ENCODE measurements around the gene ERG.

DNA sequence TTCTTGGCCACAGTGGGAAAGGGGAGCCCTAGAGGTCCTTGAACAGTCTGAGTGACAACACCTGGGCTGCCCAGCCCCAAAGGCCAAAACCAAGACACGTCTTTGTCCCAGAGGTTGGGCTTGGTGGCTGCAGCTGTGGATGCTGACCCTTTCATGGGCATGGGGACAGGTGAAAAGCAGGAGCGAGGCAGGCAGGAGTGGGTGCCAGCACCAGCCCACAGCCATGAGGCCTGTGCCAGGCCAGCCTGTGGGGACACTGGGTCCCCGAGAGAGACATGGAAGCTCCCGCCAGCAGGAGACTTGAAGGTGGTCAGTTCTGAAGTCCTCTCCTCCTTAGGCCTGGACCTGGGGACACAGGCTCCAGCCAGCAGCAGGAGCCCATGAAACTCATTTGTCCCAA, 142.9 kb downstream of the ERG start:
- TF ChIP-seq, protein P1, sequence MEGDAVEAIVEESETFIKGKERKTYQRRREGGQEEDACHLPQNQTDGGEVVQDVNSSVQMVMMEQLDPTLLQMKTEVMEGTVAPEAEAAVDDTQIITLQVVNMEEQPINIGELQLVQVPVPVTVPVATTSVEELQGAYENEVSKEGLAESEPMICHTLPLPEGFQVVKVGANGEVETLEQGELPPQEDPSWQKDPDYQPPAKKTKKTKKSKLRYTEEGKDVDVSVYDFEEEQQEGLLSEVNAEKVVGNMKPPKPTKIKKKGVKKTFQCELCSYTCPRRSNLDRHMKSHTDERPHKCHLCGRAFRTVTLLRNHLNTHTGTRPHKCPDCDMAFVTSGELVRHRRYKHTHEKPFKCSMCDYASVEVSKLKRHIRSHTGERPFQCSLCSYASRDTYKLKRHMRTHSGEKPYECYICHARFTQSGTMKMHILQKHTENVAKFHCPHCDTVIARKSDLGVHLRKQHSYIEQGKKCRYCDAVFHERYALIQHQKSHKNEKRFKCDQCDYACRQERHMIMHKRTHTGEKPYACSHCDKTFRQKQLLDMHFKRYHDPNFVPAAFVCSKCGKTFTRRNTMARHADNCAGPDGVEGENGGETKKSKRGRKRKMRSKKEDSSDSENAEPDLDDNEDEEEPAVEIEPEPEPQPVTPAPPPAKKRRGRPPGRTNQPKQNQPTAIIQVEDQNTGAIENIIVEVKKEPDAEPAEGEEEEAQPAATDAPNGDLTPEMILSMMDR (IDR thresholded peaks at IDR 0.05; ENCODE audit: poor library complexity, severe bottlenecking), result no peak
- TF ChIP-seq MXI1 (conservative IDR thresholded peaks at IDR 0.05; ENCODE audit: poor library complexity, severe bottlenecking) (no peak), EP300 (conservative IDR thresholded peaks at IDR 0.05; ENCODE audit: poor library complexity, severe bottlenecking) (no peak), POLR2AphosphoS5 (IDR thresholded peaks at IDR 0.05) (no peak)
